Measurements from ENCODE around the gene BEST4.
"Not testable (repeated sequence)": the region's sequence is repeated elsewhere in the genome, so short reads cannot be mapped to it uniquely, and the experiment has no call there.

BEST4 gene

GRCh38 chr1:44817771-44818495 is 30.0 kb upstream of the BEST4 start:
- H3K4me3 ChIP-seq (ENCODE audit: low read depth, low read length), result no peak overlapping the region
- TF ChIP-seq CTCF (IDR thresholded peaks at IDR 0.05; ENCODE audit: low read depth, low read length, missing control alignments), result no peak

GRCh38 chr1:44817307-44817706 is 29.3 kb upstream of the BEST4 start:
- no peak overlapping the region for H3K4me3 ChIP-seq (ENCODE audit: low read depth, low read length)
- TF ChIP-seq CTCF (IDR thresholded peaks at IDR 0.05; ENCODE audit: low read depth, low read length, missing control alignments), result no peak
- no peak for DNase-seq (ENCODE audit: low read depth)

More at GRCh38 chr1:44817771-44818495, 30.0 kb upstream of the BEST4 start:
- no peak for DNase-seq (ENCODE audit: low read depth)

- DNase-seq (ENCODE audit: low read depth); H3K4me3 ChIP-seq (ENCODE audit: low read depth, low read length): not testable (repeated sequence)
These were observed 28.0 kb upstream of the BEST4 start for GRCh38 chr1:44815926-44816325.

DNA sequence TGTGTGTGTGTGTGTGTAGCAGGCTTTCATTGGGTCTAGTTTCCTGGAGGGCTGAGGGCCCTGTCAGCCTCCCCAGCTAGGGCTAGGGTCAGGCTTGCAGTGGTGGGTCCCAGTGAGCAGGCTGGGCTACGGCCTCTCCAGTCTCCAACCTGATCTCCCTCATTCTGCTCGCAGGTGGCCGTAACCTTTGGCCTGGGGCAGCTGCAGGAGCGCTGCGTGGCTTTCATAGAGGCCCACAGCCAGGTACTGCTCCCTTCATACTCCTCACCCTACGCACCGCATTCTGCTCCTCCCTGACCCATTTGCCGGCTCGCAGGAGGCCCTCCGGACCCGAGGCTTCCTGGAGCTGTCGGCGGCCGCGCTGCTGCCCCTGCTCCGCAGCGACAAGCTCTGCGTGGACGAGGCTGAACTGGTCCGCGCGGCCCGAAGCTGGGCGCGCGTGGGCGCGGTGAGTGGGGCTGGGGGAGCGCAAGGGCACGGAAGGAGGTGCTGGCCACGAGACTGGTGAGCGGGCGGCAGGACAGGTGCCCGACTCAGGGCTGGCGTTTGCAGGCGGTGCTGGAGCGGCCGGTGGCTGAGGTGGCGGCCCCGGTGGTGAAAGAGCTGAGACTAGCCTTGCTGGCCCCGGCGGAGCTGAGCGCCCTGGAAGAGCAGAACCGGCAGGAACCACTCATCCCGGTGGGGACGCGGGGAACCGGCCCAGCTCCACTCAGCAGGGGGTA is 25.0 kb upstream of the BEST4 start:
- peak overlapping the region; percentile 71; the same call in 1 of the 2 replicates for H3K4me3 ChIP-seq (ENCODE audit: low read depth, low read length)

GRCh38 chr1:44811234-44811633 is 23.3 kb upstream of the BEST4 start:
- no peak for DNase-seq (ENCODE audit: low read depth)
- H3K4me3 ChIP-seq (ENCODE audit: low read depth, low read length), result no peak overlapping the region
- TF ChIP-seq CTCF (IDR thresholded peaks at IDR 0.05; ENCODE audit: low read depth, low read length, missing control alignments), result no peak

More for the DNA sequence above, 25.0 kb upstream of the BEST4 start:
- DNase-seq (ENCODE audit: low read depth), result no peak
- no peak for TF ChIP-seq CTCF (IDR thresholded peaks at IDR 0.05; ENCODE audit: low read depth, low read length, missing control alignments)

DNA sequence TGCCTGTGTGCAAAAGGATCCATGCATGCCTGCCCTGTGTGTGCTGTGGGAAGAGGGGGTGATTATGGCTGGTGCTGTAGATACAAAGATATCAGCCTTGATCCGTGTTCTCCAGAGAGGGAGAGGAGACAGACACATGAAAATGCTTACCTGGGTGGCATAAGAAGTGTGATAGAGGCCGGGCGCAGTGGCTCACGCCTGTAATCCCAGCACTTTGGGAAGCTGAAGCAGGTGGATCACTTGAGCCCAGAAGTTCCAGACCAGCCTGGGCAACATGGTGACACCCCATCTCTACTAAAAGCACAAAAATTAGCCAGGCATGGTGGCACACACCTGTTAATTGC is 22.8 kb upstream of the BEST4 start:
- DNase-seq (ENCODE audit: low read depth); H3K4me3 ChIP-seq (ENCODE audit: low read depth, low read length): not testable (repeated sequence)

- no peak for TF ChIP-seq CTCF (IDR thresholded peaks at IDR 0.05; ENCODE audit: low read depth, low read length, missing control alignments)
- no peak for DNase-seq (ENCODE audit: low read depth)
- no peak overlapping the region for H3K4me3 ChIP-seq (ENCODE audit: low read depth, low read length)
These were observed 22.3 kb upstream of the BEST4 start for GRCh38 chr1:44810101-44810761.
